D721Med (cell line): ENCODE data around the gene RSU1.
A peak's percentile ranks its signal among the peaks of the same experiment; 100 is the strongest.

Experiments used
- DNase-seq: peaks from one replicate; pipeline ENCODE4 v3.0.0; 2011; ENCODE audit warnings: low spot score; ENCODE audit not compliant: insufficient read length
- FAIRE-seq: peaks from 2 replicates; lab custom pipeline; 2011; peaks lifted over from hg19 to GRCh38; lab: Jason Lieb, UNC
- CTCF ChIP-seq: IDR thresholded peaks from 2 replicates; pipeline ENCODE4 v1.5.1; 2012; ENCODE audit warnings: mild to moderate bottlenecking, control low read depth; ENCODE audit not compliant: insufficient read depth; ENCODE audit errors: missing control alignments

RSU1 gene

GRCh38 chr10:16817125-16818019 lies at the start of gene RSU1:
TSS of gene RSU1 (minus strand) at chr10:16817424. CDS start at chr10:16817081, 343 bp downstream.
- FAIRE-seq (peak; percentile 25), DNase-seq (peak; percentile 97)
- no peak for TF ChIP-seq CTCF

DNA sequence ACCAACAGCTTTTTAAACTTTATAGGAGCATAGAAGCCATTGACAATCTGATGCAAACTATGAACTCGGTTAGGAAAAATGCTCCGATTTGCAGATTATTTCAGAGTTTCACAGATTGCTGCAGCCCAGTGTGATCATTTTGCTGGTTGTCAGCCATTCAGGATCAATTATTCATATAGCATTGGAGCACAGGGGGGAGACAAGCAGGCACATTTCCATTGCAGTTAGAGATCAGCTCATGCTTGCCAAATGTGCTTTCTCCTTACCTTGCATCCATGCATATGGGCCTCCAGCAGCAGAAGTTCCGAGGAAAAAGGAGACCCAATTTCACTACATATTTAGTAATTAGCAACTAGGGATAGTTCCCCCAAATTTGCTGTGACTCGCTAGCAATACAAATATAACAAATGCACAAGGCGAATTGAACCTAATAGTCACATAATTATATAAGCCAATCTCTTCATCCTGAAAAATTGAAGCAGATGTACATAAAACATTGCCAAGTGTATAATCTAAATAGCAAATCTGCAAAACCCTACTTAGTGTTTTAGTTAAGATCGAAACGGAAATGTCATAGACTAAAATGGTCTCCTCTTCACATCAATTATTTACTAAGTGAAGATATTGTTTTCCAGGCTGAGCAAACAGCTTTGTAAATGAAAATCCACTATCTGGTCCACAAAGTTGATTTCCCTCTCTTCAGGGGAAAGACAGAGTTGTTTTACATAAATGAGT lies 49.5 kb upstream of the RSU1 start:
- FAIRE-seq (no peak), DNase-seq (no peak)
- TF ChIP-seq CTCF = no peak

DNA sequence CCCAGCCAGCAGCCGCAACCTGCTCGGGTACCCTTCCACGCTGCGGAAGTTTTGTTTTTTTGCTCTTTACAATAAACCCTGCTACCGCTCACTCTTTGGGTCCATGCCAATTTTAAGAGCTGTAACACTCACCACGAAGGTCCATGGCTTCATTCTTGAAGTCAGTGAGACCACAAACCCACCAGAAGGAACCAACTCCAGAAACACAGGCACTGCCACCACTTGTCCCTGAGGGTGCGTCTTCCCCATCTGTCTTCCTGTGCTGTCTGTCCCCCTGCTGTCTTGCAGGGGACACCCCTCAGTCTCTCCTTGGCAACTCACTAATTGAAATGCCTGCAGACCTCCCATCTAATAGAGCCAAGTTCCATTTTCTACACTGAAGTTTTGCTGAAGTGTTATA lies 48.5 kb upstream of the RSU1 start:
- no peak for FAIRE-seq

DNA sequence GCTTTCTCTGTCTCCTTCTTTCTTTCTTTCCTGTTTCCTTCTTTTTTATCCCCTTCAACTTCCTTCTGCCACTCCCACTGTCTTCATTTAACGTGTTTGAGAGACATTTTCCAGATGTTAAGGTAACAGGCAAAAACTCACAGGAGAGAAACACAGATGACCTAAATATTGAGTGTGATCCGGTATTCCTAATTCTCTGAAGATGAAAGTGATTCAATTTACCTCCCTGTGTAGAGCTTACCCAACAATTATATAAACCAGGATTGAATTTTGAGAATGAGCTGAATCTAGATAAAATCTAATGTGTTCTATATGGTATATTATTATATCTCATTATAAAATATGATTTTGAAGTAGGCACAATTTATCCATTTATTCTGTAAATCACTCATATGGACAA lies 46.5 kb upstream of the RSU1 start:
- FAIRE-seq (no peak), DNase-seq (no peak)
- no peak for TF ChIP-seq CTCF

More for the DNA sequence above, 48.5 kb upstream of the RSU1 start:
- TF ChIP-seq CTCF = no peak
- no peak for DNase-seq

- DNase-seq (no peak), FAIRE-seq (no peak)
- no peak for TF ChIP-seq CTCF
Observed at GRCh38 chr10:16857419-16857818, 40.2 kb upstream of the RSU1 start.

- DNase-seq = no peak
Observed at GRCh38 chr10:16856567-16856966, 39.3 kb upstream of the RSU1 start.

More at GRCh38 chr10:16856567-16856966, 39.3 kb upstream of the RSU1 start:
- no peak for FAIRE-seq
- no peak for TF ChIP-seq CTCF
